Lower lobe of right lung (tissue), 2 donors: ENCODE results near the gene TBL1X. TPM values are rescaled to one million over a fixed set of nuclear protein-coding genes. Genes with fewer than 3 reads are reported as not detected.
"Not testable (repeated sequence)": the region's sequence is repeated elsewhere in the genome, so short reads cannot be mapped to it uniquely, and the experiment has no call there.

Experiments
- ATAC-seq, 2 donors: fragments of 200-7000 bp; cut with Tn5 transposase; one replicate each; pipeline ENCODE4 v1.9.1; 2020 to 2022; ENCODE audit warnings: mild to moderate bottlenecking in 2 of 2, moderate library complexity in 2 of 2
- DNase-seq: peaks from one replicate; pipeline ENCODE4 v3.0.0-alpha.2; 2020
- H3K27ac ChIP-seq: fragments of 200-600 bp; one replicate; pipeline ENCODE4 v1.8.0; 2022
- H3K27me3 ChIP-seq: fragments of 200-600 bp; one replicate; pipeline ENCODE4 v1.8.0; 2022; ENCODE audit warnings: low read depth
- H3K36me3 ChIP-seq: fragments of 200-600 bp; one replicate; pipeline ENCODE4 v1.8.0; 2022; ENCODE audit warnings: mild to moderate bottlenecking
- H3K4me1 ChIP-seq: fragments of 200-600 bp; one replicate; pipeline ENCODE4 v1.8.0; 2022
- H3K4me3 ChIP-seq: fragments of 200-600 bp; one replicate; pipeline ENCODE4 v1.8.0; 2022; ENCODE audit warnings: mild to moderate bottlenecking
- H3K9me3 ChIP-seq: fragments of 200-600 bp; one replicate; pipeline ENCODE4 v1.8.0; 2022
- intact Hi-C: fragments of 100-400 bp; cut with DNase I; formaldehyde crosslinking; loops from one replicate; pipeline ENCODE4 v1.11.0; 2022
- total RNA-seq: library from RNA; stranded (reverse); fragmentation: NEBNext Ultra II Directional; extraction: Animal tissue kit (Norgen Biotek cat#: 25700); gene quantifications from one replicate; pipeline ENCODE4 v1.2.1, GENCODE V29; 2021
- TF ChIP-seq, protein P1 (sequence below): fragments of 200-600 bp; IDR thresholded peaks from one replicate; pipeline ENCODE4 v1.8.0; 2022; ENCODE audit warnings: antibody characterized with exemption, mild to moderate bottlenecking
- donor health status: DM: no; HTN: yes; CAD: no; lungs with severe emphysema.

The TBL1X gene
- total RNA-seq, 1 donor from 2014 or later: 21.4 TPM

DNA sequence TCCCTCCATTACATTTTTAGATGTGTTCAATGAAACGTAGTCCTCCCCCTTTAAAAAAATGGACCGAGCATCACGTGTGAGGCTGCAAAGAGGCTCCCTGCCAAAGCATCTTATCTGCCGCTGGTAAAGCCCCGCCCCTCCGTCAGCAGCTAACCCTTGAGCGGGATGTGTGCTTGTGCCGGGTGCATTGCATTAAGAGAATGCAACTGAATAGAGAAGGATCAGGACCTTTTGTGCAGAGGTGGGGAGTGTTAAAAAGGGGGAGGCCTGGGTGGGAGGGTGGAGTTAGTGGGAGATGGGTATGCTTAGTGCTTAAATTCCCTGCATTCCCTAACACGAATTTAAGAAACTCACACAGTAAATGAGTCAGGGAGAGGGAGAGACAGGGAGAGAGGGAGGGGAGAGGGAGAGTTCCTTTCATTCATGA lies 66.0 kb downstream of the TBL1X start:
- Histone ChIP-seq H3K36me3 (no peaks in the 10 kb centered on the region), H3K9me3 (no peaks in the 10 kb centered on the region), H3K4me3 (no peak overlapping the region), H3K27me3 (no peaks in the 10 kb centered on the region), H3K27ac (no peak overlapping the region), H3K4me1 (peaks cover 10% of the 10 kb centered on the region)
- TF ChIP-seq, protein P1, sequence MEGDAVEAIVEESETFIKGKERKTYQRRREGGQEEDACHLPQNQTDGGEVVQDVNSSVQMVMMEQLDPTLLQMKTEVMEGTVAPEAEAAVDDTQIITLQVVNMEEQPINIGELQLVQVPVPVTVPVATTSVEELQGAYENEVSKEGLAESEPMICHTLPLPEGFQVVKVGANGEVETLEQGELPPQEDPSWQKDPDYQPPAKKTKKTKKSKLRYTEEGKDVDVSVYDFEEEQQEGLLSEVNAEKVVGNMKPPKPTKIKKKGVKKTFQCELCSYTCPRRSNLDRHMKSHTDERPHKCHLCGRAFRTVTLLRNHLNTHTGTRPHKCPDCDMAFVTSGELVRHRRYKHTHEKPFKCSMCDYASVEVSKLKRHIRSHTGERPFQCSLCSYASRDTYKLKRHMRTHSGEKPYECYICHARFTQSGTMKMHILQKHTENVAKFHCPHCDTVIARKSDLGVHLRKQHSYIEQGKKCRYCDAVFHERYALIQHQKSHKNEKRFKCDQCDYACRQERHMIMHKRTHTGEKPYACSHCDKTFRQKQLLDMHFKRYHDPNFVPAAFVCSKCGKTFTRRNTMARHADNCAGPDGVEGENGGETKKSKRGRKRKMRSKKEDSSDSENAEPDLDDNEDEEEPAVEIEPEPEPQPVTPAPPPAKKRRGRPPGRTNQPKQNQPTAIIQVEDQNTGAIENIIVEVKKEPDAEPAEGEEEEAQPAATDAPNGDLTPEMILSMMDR: no peak
- intact Hi-C loops: no loop called here
- DNase-seq: peak; percentile 66
- peak; percentile 75 to 80 for ATAC-seq

DNA sequence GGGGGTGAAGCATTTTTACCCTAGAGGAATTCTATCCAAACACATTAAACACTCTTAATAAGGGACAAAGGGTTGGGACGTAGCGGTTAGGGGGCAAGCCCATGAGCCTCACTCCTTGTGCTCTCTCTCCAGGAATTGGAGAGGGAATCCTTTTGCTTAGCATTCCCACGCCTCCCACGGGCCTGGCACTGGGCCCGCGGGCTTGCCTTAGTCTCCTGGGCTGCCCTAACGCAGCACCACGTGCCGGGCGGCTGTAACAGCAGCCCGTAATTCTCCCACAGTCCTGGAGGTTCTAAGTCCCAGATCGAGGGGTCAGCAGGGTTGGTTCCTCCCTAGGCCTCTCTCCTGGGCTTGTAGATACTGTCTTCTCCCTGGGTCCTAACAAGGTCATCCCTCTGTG lies 67.5 kb downstream of the TBL1X start:
- Histone ChIP-seq H3K27me3 (no peaks in the 10 kb centered on the region), H3K4me1 (peaks cover 10% of the 10 kb centered on the region), H3K36me3 (no peaks in the 10 kb centered on the region), H3K9me3 (no peaks in the 10 kb centered on the region), H3K27ac (no peak overlapping the region), H3K4me3 (no peak overlapping the region)
- ATAC-seq: no peak
- no peak for DNase-seq
- intact Hi-C loops: no loop called here
- TF ChIP-seq, protein P1: no peak

DNA sequence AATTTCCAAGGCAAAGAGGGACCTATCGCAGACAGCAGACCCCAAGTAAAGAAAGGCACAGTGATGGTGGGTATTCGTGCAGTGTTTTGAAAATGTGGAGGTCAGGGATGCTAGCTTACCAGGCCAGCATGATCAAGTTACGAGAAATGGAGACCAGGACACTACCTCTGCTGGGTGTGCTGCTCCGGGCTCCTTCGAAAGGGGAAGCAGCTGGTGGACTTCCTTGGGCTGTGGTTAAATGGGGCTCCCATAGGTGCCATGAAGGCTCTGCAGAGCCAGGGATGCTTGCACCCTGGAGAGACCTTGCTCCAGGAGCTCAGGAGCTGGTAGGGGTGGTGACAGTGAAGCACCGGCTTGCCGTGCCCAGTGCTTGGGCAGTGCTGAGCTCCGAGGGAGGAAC lies 68.8 kb downstream of the TBL1X start:
- Histone ChIP-seq H3K27ac (no peak overlapping the region), H3K4me3 (no peak overlapping the region), H3K9me3 (no peaks in the 10 kb centered on the region), H3K4me1 (peaks cover 10% of the 10 kb centered on the region), H3K36me3 (no peaks in the 10 kb centered on the region), H3K27me3 (no peaks in the 10 kb centered on the region)
- intact Hi-C loops: no loop called here
- DNase-seq: no peak
- TF ChIP-seq, protein P1: no peak
- no peak for ATAC-seq

DNA sequence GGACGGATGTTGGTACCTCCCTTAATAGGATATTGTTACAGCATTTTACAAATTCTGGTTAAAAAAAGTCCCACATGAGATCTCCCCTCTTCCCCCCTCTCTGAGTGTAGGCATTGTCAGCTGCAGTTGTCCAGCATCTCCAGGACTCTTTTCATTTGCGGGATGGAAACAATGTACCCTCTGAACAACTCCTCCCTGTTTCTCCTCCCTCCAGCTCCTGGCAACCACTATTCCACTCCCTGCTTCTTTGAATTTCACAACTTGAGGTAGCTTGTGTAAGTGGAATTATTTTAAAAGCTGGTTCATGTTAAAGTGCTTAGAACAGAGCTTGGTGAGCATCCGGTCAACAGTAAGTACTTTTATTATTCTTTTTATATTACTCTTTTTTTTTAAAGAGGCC lies 69.8 kb downstream of the TBL1X start:
- no peaks in the 10 kb centered on the region for H3K36me3 ChIP-seq
- DNase-seq (no peak), ATAC-seq (no peak)
- intact Hi-C loops: no loop called here
- peaks cover 10% of the 10 kb centered on the region for H3K4me1 ChIP-seq
- H3K4me3 ChIP-seq: no peak overlapping the region
- no peak overlapping the region for H3K27ac ChIP-seq
- no peaks in the 10 kb centered on the region for H3K27me3 ChIP-seq
- TF ChIP-seq, protein P1: no peak
- H3K9me3 ChIP-seq: no peaks in the 10 kb centered on the region

DNA sequence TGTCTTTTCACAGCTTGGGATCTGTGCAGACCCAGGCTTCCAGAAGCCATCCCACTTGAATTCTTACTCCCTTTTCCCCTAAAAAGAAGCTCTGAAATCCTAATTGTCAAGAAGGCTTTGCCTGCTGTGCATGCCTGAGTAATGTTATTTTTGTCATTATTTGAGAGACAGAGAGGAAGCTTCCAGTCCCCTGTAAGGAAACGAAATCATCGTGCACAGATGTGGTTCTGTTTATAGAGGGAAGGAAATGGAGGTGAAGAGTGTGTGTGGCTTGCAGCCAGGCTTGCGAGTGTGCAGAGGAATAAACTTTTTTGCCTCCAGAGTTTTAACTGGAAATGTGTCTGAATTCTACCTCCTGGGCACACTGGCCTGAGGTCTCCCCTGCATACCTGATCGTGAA lies 70.2 kb downstream of the TBL1X start:
- Histone ChIP-seq H3K27me3 (no peaks in the 10 kb centered on the region), H3K9me3 (no peaks in the 10 kb centered on the region)
- intact Hi-C loops: no loop called here

DNA sequence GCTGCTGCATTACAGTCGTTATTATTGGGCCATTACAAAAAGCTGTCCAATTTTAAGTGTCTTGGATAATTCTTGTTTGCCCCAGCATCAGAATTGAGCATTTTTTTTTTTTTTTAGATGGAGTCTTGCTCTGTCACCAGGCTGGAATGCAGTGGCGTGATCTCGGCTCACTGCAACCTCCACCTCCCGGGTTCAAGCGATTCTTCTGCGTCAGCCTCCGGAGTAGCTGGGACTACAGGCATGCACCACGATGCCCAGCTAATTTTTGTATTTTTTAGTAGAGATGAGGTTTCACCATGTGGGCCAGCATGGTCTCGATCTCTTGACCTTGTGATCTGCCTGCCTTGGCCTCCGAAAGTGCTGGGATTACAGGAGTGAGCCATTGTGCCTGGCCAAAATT lies 71.3 kb downstream of the TBL1X start:
- peaks cover 10% of the 10 kb centered on the region for H3K4me1 ChIP-seq
- H3K27ac ChIP-seq, H3K4me3 ChIP-seq, intact Hi-C loops, H3K36me3 ChIP-seq, H3K9me3 ChIP-seq, ATAC-seq, H3K27me3 ChIP-seq, DNase-seq: not testable (repeated sequence)

More for the DNA sequence above, 70.2 kb downstream of the TBL1X start:
- no peak for ATAC-seq
- peaks cover 10% of the 10 kb centered on the region for H3K4me1 ChIP-seq
- TF ChIP-seq, protein P1: no peak
- no peaks in the 10 kb centered on the region for H3K36me3 ChIP-seq
- H3K27ac ChIP-seq: no peak overlapping the region
- no peak for DNase-seq
- H3K4me3 ChIP-seq: no peak overlapping the region
